ENCODE results near the gene SHLD3. TPM values are rescaled to one million over a fixed set of nuclear protein-coding genes. Genes with fewer than 3 reads are reported as not detected.
"Not testable (repeated sequence)": the region's sequence is repeated elsewhere in the genome, so short reads cannot be mapped to it uniquely, and the experiment has no call there.

Gene SHLD3
- total RNA-seq, 3 donors from 2014 or later = 7.2 to 8.0 (median 7.6) TPM

DNA sequence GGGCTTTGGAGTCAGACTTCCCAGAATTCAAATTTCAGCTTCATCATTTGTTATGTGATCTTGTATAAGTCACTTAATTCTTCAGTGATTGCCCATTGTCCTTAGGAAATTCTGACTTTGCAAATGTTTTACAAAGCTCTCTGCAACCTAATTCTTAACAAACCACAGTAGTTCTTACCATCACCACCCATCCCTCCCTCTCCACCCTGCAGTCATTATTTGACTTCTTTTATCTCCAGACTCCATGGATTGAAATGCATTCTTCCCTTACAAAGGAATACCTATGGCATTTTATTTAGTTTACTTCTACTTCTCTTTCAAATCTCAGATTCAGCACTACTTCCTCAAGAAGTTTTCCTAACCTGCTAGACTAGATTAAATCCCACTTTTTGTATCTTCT is 23.1 kb downstream of the SHLD3 start:
- H3K27me3 Mint-ChIP-seq (ENCODE audit: low read depth) = no peaks in the 10 kb centered on the region
- H3K4me1 Mint-ChIP-seq (ENCODE audit: low read depth) = no peaks in the 10 kb centered on the region
- no peaks in the 10 kb centered on the region for H3K9me3 Mint-ChIP-seq
- no peak for DNase-seq
- H3K4me3 Mint-ChIP-seq = no peak overlapping the region
- ATAC-seq = no peak
- H3K36me3 Mint-ChIP-seq (ENCODE audit: insufficient read depth) = peaks cover 24% of the 10 kb centered on the region

- Mint-ChIP-seq H3K4me3 (no peak overlapping the region), H3K36me3 (ENCODE audit: insufficient read depth) (peaks cover 24% of the 10 kb centered on the region), H3K9me3 (no peaks in the 10 kb centered on the region), H3K27me3 (ENCODE audit: low read depth) (no peaks in the 10 kb centered on the region), H3K4me1 (ENCODE audit: low read depth) (no peaks in the 10 kb centered on the region)
- ATAC-seq (no peak), DNase-seq (no peak)
Observed at GRCh38 chr5:65651144-65651543, 26.3 kb downstream of the SHLD3 start.

- H3K36me3 Mint-ChIP-seq (ENCODE audit: insufficient read depth) = peaks cover 21% of the 10 kb centered on the region
- H3K4me1 Mint-ChIP-seq (ENCODE audit: low read depth) = no peaks in the 10 kb centered on the region
- no peaks in the 10 kb centered on the region for H3K27me3 Mint-ChIP-seq (ENCODE audit: low read depth)
- H3K4me3 Mint-ChIP-seq = no peak overlapping the region
- DNase-seq = no peak
- no peak for ATAC-seq
- no peaks in the 10 kb centered on the region for H3K9me3 Mint-ChIP-seq
Observed at GRCh38 chr5:65654713-65655112, 29.9 kb downstream of the SHLD3 start.

GRCh38 chr5:65663804-65664521 is 39.1 kb downstream of the SHLD3 start:
- H3K9me3 Mint-ChIP-seq = no peaks in the 10 kb centered on the region
- ATAC-seq = no peak
- no peaks in the 10 kb centered on the region for H3K4me1 Mint-ChIP-seq (ENCODE audit: low read depth)
- H3K4me3 Mint-ChIP-seq = no peak overlapping the region
- DNase-seq = no peak
- peaks cover 16% of the 10 kb centered on the region for H3K36me3 Mint-ChIP-seq (ENCODE audit: insufficient read depth)
- H3K27me3 Mint-ChIP-seq (ENCODE audit: low read depth) = no peaks in the 10 kb centered on the region

DNA sequence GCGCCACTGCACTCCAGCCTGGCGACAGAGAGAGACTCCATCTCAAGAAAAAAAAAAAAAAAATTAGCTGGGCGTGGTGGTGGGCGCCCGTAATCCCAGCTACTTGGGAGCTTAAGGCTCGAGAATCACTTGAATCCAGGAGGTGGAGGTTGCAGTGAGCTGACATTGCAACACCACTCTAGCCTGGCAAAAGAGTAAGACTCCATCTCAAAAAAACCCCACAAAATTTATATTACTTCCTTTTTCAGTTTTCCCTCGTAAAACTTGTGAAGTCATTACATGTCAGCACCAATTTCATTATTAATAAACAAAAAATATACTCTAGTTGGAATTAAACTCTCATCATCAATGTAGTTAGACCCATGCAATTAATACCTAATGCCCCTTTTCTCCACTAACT is 43.9 kb downstream of the SHLD3 start:
- Mint-ChIP-seq H3K4me1 (ENCODE audit: low read depth) (no peaks in the 10 kb centered on the region), H3K9me3 (no peaks in the 10 kb centered on the region), H3K27me3 (ENCODE audit: low read depth) (no peaks in the 10 kb centered on the region), H3K4me3 (no peak overlapping the region), H3K36me3 (ENCODE audit: insufficient read depth) (peaks cover 15% of the 10 kb centered on the region)
- DNase-seq (no peak), ATAC-seq (no peak)

DNA sequence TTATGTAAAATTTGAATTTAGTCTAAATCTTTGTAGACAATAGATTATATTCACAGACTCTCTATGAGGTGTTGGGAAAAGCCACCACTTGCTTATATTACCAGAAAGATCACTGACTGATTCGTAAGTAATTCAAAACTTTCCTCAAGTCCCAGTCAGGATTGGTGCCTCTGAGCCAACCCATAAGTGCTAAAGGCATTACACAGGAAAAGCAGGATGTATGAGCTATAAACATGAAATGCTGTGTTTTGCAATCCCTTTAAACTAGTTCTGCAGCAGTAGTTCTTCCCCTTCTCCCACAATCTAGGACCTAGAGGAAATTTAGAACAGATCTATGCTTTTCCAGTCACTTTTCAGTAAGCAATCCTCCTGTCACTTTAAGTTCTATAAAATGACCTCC is 48.0 kb downstream of the SHLD3 start:
- DNase-seq (no peak), ATAC-seq (no peak)
- Mint-ChIP-seq H3K4me1 (ENCODE audit: low read depth) (peaks cover 25% of the 10 kb centered on the region), H3K36me3 (ENCODE audit: insufficient read depth) (peaks cover 38% of the 10 kb centered on the region), H3K9me3 (no peaks in the 10 kb centered on the region), H3K27me3 (ENCODE audit: low read depth) (no peaks in the 10 kb centered on the region), H3K4me3 (no peak overlapping the region)

GRCh38 chr5:65674749-65675148 is 49.9 kb downstream of the SHLD3 start:
- H3K36me3 Mint-ChIP-seq (ENCODE audit: insufficient read depth) = peaks cover 47% of the 10 kb centered on the region
- no peak overlapping the region for H3K4me3 Mint-ChIP-seq
- H3K27me3 Mint-ChIP-seq (ENCODE audit: low read depth) = no peaks in the 10 kb centered on the region
- ATAC-seq (no peak), DNase-seq (no peak)
- H3K4me1 Mint-ChIP-seq (ENCODE audit: low read depth) = peaks cover 42% of the 10 kb centered on the region
- no peaks in the 10 kb centered on the region for H3K9me3 Mint-ChIP-seq

DNA sequence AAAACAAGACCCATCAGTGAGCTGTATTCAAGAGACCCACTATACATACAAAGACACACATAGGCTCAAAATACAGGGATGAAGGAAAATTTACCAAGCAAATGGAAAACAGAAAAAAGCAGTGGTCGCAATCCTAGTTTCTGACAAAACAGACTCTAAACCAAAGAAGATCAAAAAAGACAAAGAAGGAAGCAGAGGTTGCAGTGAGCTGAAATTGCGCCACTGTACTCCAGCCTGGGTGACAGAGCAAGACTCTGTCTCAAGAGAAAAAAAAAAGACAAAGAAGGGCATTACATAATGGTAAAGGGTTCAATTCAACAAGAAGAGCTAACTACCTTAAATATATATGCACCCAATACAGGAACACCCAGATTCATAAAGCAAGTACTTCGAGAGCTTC is 51.2 kb downstream of the SHLD3 start:
- not testable (repeated sequence) for H3K27me3 Mint-ChIP-seq (ENCODE audit: low read depth); H3K9me3 Mint-ChIP-seq; DNase-seq; ATAC-seq; H3K4me3 Mint-ChIP-seq
- Mint-ChIP-seq H3K4me1 (ENCODE audit: low read depth) (peaks cover 48% of the 10 kb centered on the region), H3K36me3 (ENCODE audit: insufficient read depth) (peaks cover 52% of the 10 kb centered on the region)

Other genes starting within 250 kb of the SHLD3 start
- under 1 TPM; 0.27 to 0.63 (median 0.61) TPM for gene ADAMTS6, start 143.1 kb upstream of the SHLD3 start, total RNA-seq
- gene CENPK, start 61.9 kb upstream of the SHLD3 start, total RNA-seq = 10 to 100 TPM; 24.4 to 34.9 (median 33.3) TPM
- 10 to 100 TPM; 41.1 to 44.1 (median 42.8) TPM for gene PPWD1, start 61.7 kb upstream of the SHLD3 start, total RNA-seq
- gene TRIM23, start 694 bp upstream of the SHLD3 start, total RNA-seq = 1 to 10 TPM; 5.0 to 6.3 (median 5.5) TPM
- gene TRAPPC13, start within 50 bp of the SHLD3 start, total RNA-seq = 10 to 100 TPM; 18.5 to 21.8 (median 18.7) TPM
- 10 to 100 TPM in 1 of 3 donors, 1 to 10 TPM in 2; 9.2 to 11.0 (median 9.8) TPM for gene SGTB, start 97.1 kb downstream of the SHLD3 start, total RNA-seq
- 10 to 100 TPM; 29.7 to 40.9 (median 38.8) TPM for gene NLN, start 97.2 kb downstream of the SHLD3 start, total RNA-seq

Measured in activated T-cell treated with anti-CD3 and anti-CD28 coated beads, Interleukin-2, amount 50 U/mL, for 4 hours (primary cell).